Iris pigment epithelial cell (primary cell): ENCODE results near the gene CNOT11.
"Not testable (repeated sequence)": the region's sequence is repeated elsewhere in the genome, so short reads cannot be mapped to it uniquely, and the experiment has no call there.

Experiments
- DNase-seq: peaks from one replicate; pipeline ENCODE4 v3.0.0-alpha.2; 2011; ENCODE audit warnings: low read depth

The CNOT11 gene

GRCh38 chr2:101310090-101310833, 57.6 kb downstream of the CNOT11 start:
- no peak for DNase-seq

GRCh38 chr2:101310834-101311695, 58.4 kb downstream of the CNOT11 start:
- no peak for DNase-seq

- DNase-seq: no peak
Measured at GRCh38 chr2:101311696-101312017, 59.0 kb downstream of the CNOT11 start.

GRCh38 chr2:101316568-101316967, 63.9 kb downstream of the CNOT11 start:
- not testable (repeated sequence) for DNase-seq
